HG03460 (cell line): ENCODE measurements around the gene SLC9A3.

ENCODE experiments used
- ATAC-seq: cut with Tn5 transposase; IDR thresholded peaks from one replicate; pipeline ENCODE4 v1.9.1; 2021; ENCODE audit not compliant: unreplicated experiment

SLC9A3 gene

GRCh38 chr5:526456-527088 lies 2.3 kb upstream of the SLC9A3 start:
- no peak for ATAC-seq

GRCh38 chr5:525916-526315 lies 1.7 kb upstream of the SLC9A3 start:
- no peak for ATAC-seq

DNA sequence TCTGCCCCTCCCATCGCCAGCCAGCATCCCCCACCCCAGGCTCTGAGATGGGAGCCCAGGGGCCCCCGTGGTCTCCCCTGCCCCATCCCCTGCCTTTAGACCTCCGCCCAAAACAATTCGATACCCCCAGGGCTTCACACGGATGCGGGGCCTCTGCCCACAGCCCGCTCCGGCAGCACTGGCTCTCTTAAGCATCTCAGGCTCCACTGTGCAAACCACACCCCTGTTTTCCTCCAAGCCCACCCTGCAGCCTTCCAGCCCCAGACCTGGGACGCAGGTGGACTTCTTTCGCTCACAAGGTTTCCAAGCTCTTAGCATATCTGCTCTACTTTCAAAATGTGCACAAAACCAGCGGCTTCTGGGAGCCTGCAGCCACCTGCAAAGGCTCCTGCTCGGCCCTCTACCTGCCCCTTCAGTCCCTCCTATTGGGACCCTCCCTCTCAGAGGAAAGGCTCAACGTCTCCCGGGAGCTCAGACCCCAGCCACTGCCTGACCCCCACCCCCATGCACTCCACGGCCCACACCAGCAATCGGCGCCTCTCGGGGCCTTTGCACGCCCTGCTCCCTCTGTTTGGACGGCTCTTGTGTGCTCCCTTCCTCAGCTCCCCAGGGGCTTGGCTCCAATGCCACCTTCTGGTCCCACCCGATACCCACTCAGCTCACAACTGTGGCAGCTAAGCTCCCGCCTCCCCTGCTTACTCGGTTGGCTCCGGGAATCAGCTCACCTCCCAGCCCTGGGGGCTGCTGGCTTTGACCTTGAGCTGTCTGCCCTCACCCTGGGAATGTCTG lies 918 bp upstream of the SLC9A3 start:
- no peak for ATAC-seq

GRCh38 chr5:523441-524222 lies 617 bp downstream of the SLC9A3 start:
- no peak for ATAC-seq

GRCh38 chr5:522899-523440 lies 1.3 kb downstream of the SLC9A3 start:
- ATAC-seq = no peak

GRCh38 chr5:522116-522515 lies 2.1 kb downstream of the SLC9A3 start:
- no peak for ATAC-seq

DNA sequence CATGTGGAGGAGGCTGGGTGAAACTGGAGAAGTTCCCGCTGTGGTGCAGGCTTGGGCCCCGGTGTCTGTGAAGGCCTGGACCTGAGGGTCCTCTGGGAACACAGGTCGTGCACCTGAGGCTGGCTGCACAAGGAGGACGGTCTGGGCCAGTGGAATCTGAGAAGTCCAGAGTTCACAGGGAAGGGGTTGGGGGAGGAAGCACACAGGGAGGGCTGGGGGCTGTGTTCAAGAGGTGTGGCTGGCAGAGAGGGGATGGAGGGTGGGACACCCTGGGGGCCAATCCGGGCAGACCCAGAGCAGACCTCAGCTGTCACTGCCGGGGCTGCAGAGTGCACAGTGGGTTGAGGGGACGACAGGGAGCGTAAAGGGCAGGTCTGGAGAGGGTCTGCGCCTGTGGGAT lies 2.6 kb downstream of the SLC9A3 start:
- ATAC-seq = no peak

- no peak for ATAC-seq
These were observed 3.4 kb downstream of the SLC9A3 start for GRCh38 chr5:520850-521226.

DNA sequence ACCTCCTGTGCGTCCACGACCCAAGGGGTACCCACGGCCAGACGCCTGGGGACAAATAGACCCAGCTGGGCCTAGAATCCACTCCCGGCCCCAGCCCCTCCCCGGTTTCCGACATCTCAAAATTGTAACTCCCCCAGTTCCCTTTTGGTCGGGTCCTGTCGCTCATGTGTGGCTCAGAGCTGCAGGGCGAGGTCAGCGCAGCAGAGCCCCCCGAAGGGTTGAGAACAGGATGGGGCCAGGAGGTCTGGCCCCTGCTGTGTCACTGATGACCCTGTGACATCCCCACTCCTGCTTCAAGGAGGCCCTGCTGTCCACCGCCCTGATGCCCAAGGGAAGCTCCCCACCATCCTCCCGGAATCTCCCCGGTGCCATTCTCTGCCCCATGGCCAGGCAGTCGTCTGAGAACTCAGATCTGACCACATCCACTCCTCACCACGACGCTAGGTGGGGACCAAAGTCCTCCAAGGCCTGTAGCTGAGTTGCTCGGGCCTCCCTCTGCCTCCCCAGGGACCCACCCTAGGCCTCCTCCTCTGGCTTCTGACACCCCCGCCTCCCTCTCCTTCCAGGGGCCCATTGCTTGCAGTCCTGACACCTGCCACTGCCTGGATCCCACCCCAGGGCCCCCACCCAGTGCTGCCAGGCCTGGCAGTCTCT lies 3.9 kb downstream of the SLC9A3 start:
- ATAC-seq = no peak

DNA sequence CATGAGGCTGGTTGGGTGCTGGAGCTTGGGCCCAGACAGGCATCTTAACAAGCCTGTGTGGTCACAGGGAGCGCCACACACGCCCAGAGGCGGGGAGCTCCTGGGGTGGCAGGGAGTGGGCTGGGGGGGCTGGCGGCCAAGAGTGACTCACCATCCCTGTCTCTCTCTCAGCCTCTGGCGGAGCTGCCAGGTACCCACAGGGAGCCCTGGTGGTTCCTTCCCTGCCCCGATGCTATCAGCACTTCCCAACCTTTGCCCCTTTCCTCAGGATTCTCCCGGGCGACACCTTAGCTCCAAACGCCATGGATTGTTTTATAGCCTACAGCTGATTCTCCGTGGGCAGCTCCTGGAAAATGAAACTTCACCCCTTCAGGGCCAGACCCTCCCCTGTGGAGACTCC lies 5.5 kb downstream of the SLC9A3 start:
- ATAC-seq = no peak

- ATAC-seq = no peak
These were observed 6.6 kb downstream of the SLC9A3 start for GRCh38 chr5:517535-518100.

DNA sequence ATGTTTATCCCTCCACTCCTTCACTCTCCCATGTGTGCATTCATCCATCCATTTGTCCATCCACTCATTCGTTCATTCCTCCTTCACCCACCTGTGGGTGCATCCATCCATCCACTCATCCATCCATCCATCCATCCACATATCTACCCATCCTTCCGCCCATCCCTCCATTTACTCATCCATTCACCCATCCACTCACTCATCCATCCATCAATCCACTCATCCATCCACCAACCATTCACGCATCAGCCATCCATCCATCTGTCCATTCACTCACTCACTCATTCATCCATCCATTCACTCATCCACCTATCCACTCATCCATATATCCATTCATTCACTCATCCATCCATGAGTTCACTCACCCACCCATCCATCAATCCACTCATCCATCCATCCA lies 7.3 kb downstream of the SLC9A3 start:
- no peak for ATAC-seq

- no peak for ATAC-seq
These were observed 7.8 kb downstream of the SLC9A3 start for GRCh38 chr5:516338-516925.

- ATAC-seq = no peak
These were observed 8.9 kb downstream of the SLC9A3 start for GRCh38 chr5:515273-515836.

- no peak for ATAC-seq
These were observed 9.6 kb downstream of the SLC9A3 start for GRCh38 chr5:514673-515072.

DNA sequence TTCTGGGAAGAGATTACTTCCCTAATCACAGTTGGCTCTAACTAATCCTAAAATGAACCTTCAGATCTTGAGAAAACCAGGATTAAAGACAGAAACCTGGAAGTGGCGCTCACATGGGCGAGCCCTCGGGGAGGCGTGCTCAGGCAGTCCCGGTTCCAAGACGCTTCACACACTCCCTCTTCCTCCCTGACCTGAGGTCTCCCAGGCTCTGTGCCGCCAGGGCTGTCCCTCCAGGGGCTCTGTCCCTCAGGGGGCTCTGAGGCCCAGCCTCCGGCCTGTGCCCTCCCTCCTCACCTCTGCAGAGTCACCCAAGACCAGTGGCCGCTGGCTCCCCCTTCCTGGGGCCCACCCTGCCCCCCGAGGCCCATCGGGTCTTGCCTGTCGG lies 10.2 kb downstream of the SLC9A3 start:
- ATAC-seq = no peak

DNA sequence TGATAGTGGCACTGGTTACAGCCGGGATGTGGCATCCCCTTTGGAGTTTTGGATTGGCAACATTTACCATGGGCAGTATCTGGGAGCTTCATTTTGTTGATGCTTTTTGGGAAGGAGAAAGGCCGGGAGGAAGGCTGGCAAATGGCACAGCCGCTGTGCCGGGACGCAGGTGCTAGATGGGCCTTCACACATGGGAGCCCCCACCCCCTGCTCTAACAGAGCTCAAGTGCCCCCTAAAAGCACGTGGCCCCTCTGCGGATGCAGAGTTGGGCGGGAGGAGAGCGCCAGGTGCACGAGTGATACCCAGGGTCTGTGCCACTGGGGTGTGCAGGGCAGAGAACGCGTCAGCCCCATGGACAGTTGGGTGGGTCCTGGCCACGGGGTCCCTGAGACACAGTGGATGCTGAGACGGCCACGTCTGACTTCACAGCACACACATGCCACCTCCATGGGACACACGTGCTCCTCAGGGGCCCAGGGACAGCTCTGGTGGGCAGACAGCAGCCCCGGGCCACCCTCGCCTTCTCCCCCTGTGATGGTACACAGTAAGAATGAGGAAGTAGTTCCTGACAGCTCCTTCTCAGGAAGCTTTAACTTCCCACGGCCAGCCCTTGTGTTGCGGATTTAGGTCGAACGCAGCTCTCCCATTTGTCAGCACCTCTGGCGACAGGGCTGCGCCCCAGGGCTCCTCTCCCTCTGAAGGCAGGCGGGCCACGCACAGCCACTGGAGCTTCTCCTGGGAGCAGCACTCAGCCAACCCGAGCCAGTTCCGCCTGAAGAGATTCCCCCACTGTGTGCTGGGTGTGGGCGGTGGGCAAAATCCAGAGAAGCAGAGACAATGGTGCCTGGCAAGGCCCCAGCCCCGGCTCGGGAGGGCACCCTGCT lies 10.8 kb downstream of the SLC9A3 start:
- no peak for ATAC-seq

GRCh38 chr5:511476-511875 lies 12.8 kb downstream of the SLC9A3 start:
- no peak for ATAC-seq

GRCh38 chr5:510521-510920 lies 13.7 kb downstream of the SLC9A3 start:
- ATAC-seq = no peak
